HCT116 (cell line): ENCODE data around the gene TAOK3. TPM values are rescaled to one million over a fixed set of nuclear protein-coding genes. Genes with fewer than 3 reads are reported as not detected.

ENCODE experiments used
- ATAC-seq: fragments of 200-7000 bp; cut with Tn5 transposase; 2 replicates; pipeline ENCODE4 v1.9.1; 2020; ENCODE audit warnings: mild to moderate bottlenecking, moderate library complexity
- BruUV-seq: library from RNA; stranded (reverse); fragments of 400-500 nt; replicated peaks from 2 replicates; lab custom pipeline; 2021; lab: Mats Ljungman, UMichigan
- CTCF ChIA-PET: fragments of 300-600 bp; sonication (Branson Sonifier 250); formaldehyde crosslinking; loops from one replicate; lab custom pipeline; 2021; ENCODE audit warnings: antibody characterized with exemption; lab: Charles Lee
- POLR2A ChIA-PET: fragments of 300-600, 350-600 bp; sonication (Branson Sonifier 250); formaldehyde crosslinking; loops from one replicate; lab custom pipeline; 2021; ENCODE audit warnings: antibody characterized with exemption; lab: Charles Lee
- RAD21 ChIA-PET, 2 experiments: fragments of 300-600 bp; sonication (Branson Sonifier 250); formaldehyde crosslinking; loops; one replicate each; lab custom pipeline; 2023; ENCODE audit warnings: low total read pairs in 2 of 2; ENCODE audit not compliant: uncharacterized antibody in 2 of 2, unreplicated experiment in 2 of 2, low non-redundant PET in 1 of 2; lab: Charles Lee
- DNase-seq: peaks from one replicate; pipeline ENCODE4 v3.0.0-alpha.2; 2010; ENCODE audit warnings: low read depth, low spot score
- H2AFZ ChIP-seq: fragments of 200-600 bp; shearing (Covaris generic), sonication (generic); 2 replicates; pipeline ENCODE4 v1.6.1; 2017; ENCODE audit warnings: low read depth, mixed run types, mixed read lengths, antibody characterized with exemption, low read length; ENCODE audit not compliant: poor library complexity, severe bottlenecking
- H3K27ac ChIP-seq: 2 replicates; pipeline ENCODE4 v1.5.1; 2012; ENCODE audit warnings: low read depth, low read length
- H3K27me3 ChIP-seq: fragments of 200-600 bp; sonication (generic); 2 replicates; pipeline ENCODE4 v1.6.1; 2016; ENCODE audit warnings: mixed run types, low read length, mixed read lengths; ENCODE audit not compliant: insufficient read depth
- H3K36me3 ChIP-seq, 2 experiments: fragments of 200-500 bp in 1 of 2; fragments of 200-600 bp in 1 of 2; sonication (Bioruptor generic) in 1 of 2; sonication (generic) in 1 of 2; 2 replicates each; pipeline versions ENCODE4 v1.5.1 to v1.6.1; 2014 to 2016; ENCODE audit warnings: low read length in 2 of 2, inconsistent platforms in 1 of 2, mixed read lengths in 1 of 2, mixed run types in 1 of 2; ENCODE audit not compliant: insufficient read depth in 2 of 2, control insufficient read depth in 1 of 2
- H3K4me1 ChIP-seq, 2 experiments: fragments of 200-600 bp in 1 of 2; sonication (generic) in 1 of 2; 2 replicates each; pipeline versions ENCODE4 v1.5.1 to v1.6.1; 2012 to 2017; ENCODE audit warnings: low read length in 2 of 2, inconsistent platforms in 1 of 2, mild to moderate bottlenecking in 1 of 2, mixed read lengths in 1 of 2, mixed run types in 1 of 2, moderate library complexity in 1 of 2; ENCODE audit not compliant: insufficient read depth in 2 of 2, control insufficient read depth in 1 of 2
- H3K4me2 ChIP-seq: fragments of 200-600 bp; sonication (generic); 2 replicates; pipeline ENCODE4 v1.6.1; 2017; ENCODE audit warnings: mixed run types, low read length, mixed read lengths
- H3K4me3 ChIP-seq, 2 experiments: fragments of 200-600 bp in 1 of 2; sonication (generic) in 1 of 2; replicated peaks in 1 of 2; 2 replicates each; pipeline ENCODE4 v1.5.1; 2011 to 2016; ENCODE audit warnings: low read length in 2 of 2, control low read depth in 1 of 2, low read depth in 1 of 2, mild to moderate bottlenecking in 1 of 2, mixed read lengths in 1 of 2, mixed run types in 1 of 2
- H3K79me2 ChIP-seq: fragments of 200-600 bp; sonication (generic); 2 replicates; pipeline ENCODE4 v1.6.1; 2017; ENCODE audit warnings: mild to moderate bottlenecking, mixed run types, low read length, moderate library complexity, mixed read lengths; ENCODE audit not compliant: insufficient read depth
- H3K9ac ChIP-seq: fragments of 200-600 bp; sonication (generic); 2 replicates; pipeline ENCODE4 v1.6.1; 2016; ENCODE audit warnings: low read length, mixed read lengths
- H3K9me2 ChIP-seq: fragments of 200-600 bp; sonication (generic), shearing (Covaris generic); 2 replicates; pipeline ENCODE4 v1.6.1; 2017; ENCODE audit warnings: mixed run types, mild to moderate bottlenecking, moderate library complexity; ENCODE audit not compliant: insufficient read depth
- H3K9me3 ChIP-seq, 2 experiments: fragments of 200-500 bp in 1 of 2; fragments of 200-600 bp in 1 of 2; sonication (Bioruptor generic) in 1 of 2; sonication (generic) in 1 of 2; 2 replicates each; pipeline ENCODE4 v1.6.1; 2014 to 2017; ENCODE audit warnings: low read length in 2 of 2, mixed read lengths in 2 of 2, inconsistent platforms in 1 of 2, low read depth in 1 of 2, mild to moderate bottlenecking in 1 of 2, mixed run types in 1 of 2, moderate library complexity in 1 of 2; ENCODE audit not compliant: control insufficient read depth in 1 of 2, insufficient read depth in 1 of 2
- H4K20me1 ChIP-seq: fragments of 200-600 bp; sonication (generic), shearing (Covaris generic); 2 replicates; pipeline ENCODE4 v1.6.1; 2017; ENCODE audit warnings: mixed run types, mild to moderate bottlenecking, moderate library complexity; ENCODE audit not compliant: insufficient read depth
- CBX3 ChIP-seq: IDR thresholded peaks from 2 replicates; pipeline ENCODE4 v1.6.1; 2012; ENCODE audit warnings: low read depth
- CEBPB ChIP-seq: IDR thresholded peaks from 2 replicates; pipeline ENCODE4 v1.6.1; 2012; ENCODE audit warnings: low read depth
- EGR1 ChIP-seq: IDR thresholded peaks from 2 replicates; pipeline ENCODE4 v1.6.1; 2012; ENCODE audit warnings: low read depth
- ELF1 ChIP-seq: IDR thresholded peaks from 2 replicates; pipeline ENCODE4 v1.6.1; 2012; ENCODE audit warnings: low read depth, borderline replicate concordance
- EZH2 ChIP-seq: fragments of 200-600 bp; sonication (generic); IDR thresholded peaks from 2 replicates; pipeline ENCODE4 v1.6.1; 2017; ENCODE audit warnings: antibody characterized with exemption, mixed run types
- FOSL1 ChIP-seq: IDR thresholded peaks from 2 replicates; pipeline ENCODE4 v1.6.1; 2012; ENCODE audit warnings: low read depth
- POLR2A ChIP-seq: IDR thresholded peaks from 2 replicates; pipeline ENCODE4 v1.7.0; 2011; ENCODE audit warnings: borderline replicate concordance; ENCODE audit not compliant: insufficient read depth, insufficient read length; ENCODE audit errors: extremely low read depth
- SP1 ChIP-seq: IDR thresholded peaks from 2 replicates; pipeline ENCODE4 v1.6.1; 2012; ENCODE audit warnings: low read depth
- SRF ChIP-seq: IDR thresholded peaks from 2 replicates; pipeline ENCODE4 v1.6.1; 2012; ENCODE audit warnings: low read depth
- ZBTB33 ChIP-seq: IDR thresholded peaks from 2 replicates; pipeline ENCODE4 v1.6.1; 2011; ENCODE audit warnings: mild to moderate bottlenecking, low read length, moderate library complexity; ENCODE audit not compliant: insufficient replicate concordance; ENCODE audit errors: extremely low read depth
- ZFX ChIP-seq: fragments of 450-650 bp; IDR thresholded peaks from 2 replicates; pipeline ENCODE4 v1.6.1; 2017
- intact Hi-C: fragments of 100-400 bp; cut with micrococcal nuclease; formaldehyde crosslinking; loops from 2 replicates; pipeline ENCODE4 v1.10.0; 2022
- total RNA-seq: library from RNA; stranded (reverse); gene quantifications from one replicate; pipeline ENCODE4 v1.2.1, GENCODE V29; 2021; ENCODE audit not compliant: unreplicated experiment
- TF ChIP-seq, protein P1 (sequence below): IDR thresholded peaks from 2 replicates; pipeline ENCODE4 v1.6.1; 2012

TAOK3 gene
- total RNA-seq, 1 experiment from 2014 or later: 10.5 TPM

GRCh38 chr12:118219106-118219505, 153.6 kb downstream of the TAOK3 start:
- H3K4me3 ChIP-seq: no peak overlapping the region
- no peak overlapping the region for H3K27ac ChIP-seq
- no peak for DNase-seq
- H3K4me2 ChIP-seq: no peak overlapping the region
- intact Hi-C loops: no loop called here
- no peaks in the 10 kb centered on the region for H3K4me1 ChIP-seq
- ChIA-PET RAD21 (no interaction called here), CTCF (no interaction called here), POLR2A (no interaction called here)
- H3K9me2 ChIP-seq: no peaks in the 10 kb centered on the region
- H3K79me2 ChIP-seq: no peaks in the 10 kb centered on the region
- BruUV-seq: no TSS peak
- no peak for ATAC-seq
- no peak overlapping the region for H2AFZ ChIP-seq
- H3K9me3 ChIP-seq: no peaks in the 10 kb centered on the region
- H3K27me3 ChIP-seq: no peaks in the 10 kb centered on the region
- TF ChIP-seq ZFX (no peak), POLR2A (no peak), FOSL1 (no peak), CBX3 (no peak), EGR1 (no peak), CEBPB (no peak), SRF (no peak)
- TF ChIP-seq, protein P1, sequence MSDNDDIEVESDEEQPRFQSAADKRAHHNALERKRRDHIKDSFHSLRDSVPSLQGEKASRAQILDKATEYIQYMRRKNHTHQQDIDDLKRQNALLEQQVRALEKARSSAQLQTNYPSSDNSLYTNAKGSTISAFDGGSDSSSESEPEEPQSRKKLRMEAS: no peak
- H4K20me1 ChIP-seq: no peaks in the 10 kb centered on the region
- no peaks in the 10 kb centered on the region for H3K36me3 ChIP-seq
- no peak overlapping the region for H3K9ac ChIP-seq

- Histone ChIP-seq H3K36me3 (no peaks in the 10 kb centered on the region), H2AFZ (no peak overlapping the region), H4K20me1 (no peaks in the 10 kb centered on the region), H3K4me3 (no peak overlapping the region), H3K9me3 (no peaks in the 10 kb centered on the region), H3K27ac (no peak overlapping the region), H3K9ac (no peak overlapping the region)
- ChIA-PET CTCF (no interaction called here), RAD21 (no interaction called here)
- BruUV-seq: no TSS peak
- TF ChIP-seq, protein P1: no peak
- TF ChIP-seq EGR1 (no peak), ELF1 (no peak), EZH2 (no peak), ZBTB33 (no peak), FOSL1 (no peak), SP1 (no peak)
- TF ChIP-seq, all 23 proteins: peak for 0
- intact Hi-C loops: no loop called here
- POLR2A ChIA-PET: interaction anchor here (0.6 kb wide), 1 partner anchor 1794 kb away, joined by 5 read pairs; no protein-coding TSS in a partner anchor
- H3K9me2 ChIP-seq: no peaks in the 10 kb centered on the region
- no peaks in the 10 kb centered on the region for H3K79me2 ChIP-seq
- DNase-seq: no peak
- no peaks in the 10 kb centered on the region for H3K27me3 ChIP-seq
- ATAC-seq: no peak
- H3K4me1 ChIP-seq: no peaks in the 10 kb centered on the region
- no peak overlapping the region for H3K4me2 ChIP-seq
These were observed 159.3 kb downstream of the TAOK3 start for GRCh38 chr12:118213452-118213851.
